Loucy (cell line): ENCODE results near the gene DOCK8.

ENCODE experiments used
- H2AFZ ChIP-seq: fragments of 200-600 bp; sonication (generic); 2 replicates; pipeline ENCODE4 v1.6.0; 2016; ENCODE audit warnings: antibody characterized with exemption, mild to moderate bottlenecking, low read length, moderate library complexity
- H3F3A ChIP-seq: fragments of 200-600 bp; 2 replicates; pipeline ENCODE4 v1.6.0; 2016; ENCODE audit warnings: antibody characterized with exemption, low read depth, mild to moderate bottlenecking
- H3K27me3 ChIP-seq: fragments of 200-600 bp; sonication (generic); 2 replicates; pipeline ENCODE4 v1.6.1; 2014; ENCODE audit warnings: low read length, mild to moderate bottlenecking; ENCODE audit not compliant: insufficient read depth, poor library complexity, severe bottlenecking
- H3K36me3 ChIP-seq: fragments of 200-600 bp; sonication (generic); 2 replicates; pipeline ENCODE4 v1.6.1; 2016; ENCODE audit warnings: low read length; ENCODE audit not compliant: insufficient read depth
- H3K4me1 ChIP-seq: fragments of 200-600 bp; sonication (generic); 2 replicates; pipeline ENCODE4 v1.5.1; 2014; ENCODE audit warnings: low read length, mild to moderate bottlenecking; ENCODE audit not compliant: insufficient read depth, poor library complexity, severe bottlenecking
- H3K4me2 ChIP-seq: fragments of 200-600 bp; sonication (generic); 2 replicates; pipeline ENCODE4 v1.6.0; 2014; ENCODE audit warnings: antibody characterized with exemption, low read length, low read depth, mild to moderate bottlenecking; ENCODE audit not compliant: poor library complexity, severe bottlenecking
- H3K4me3 ChIP-seq: fragments of 200-600 bp; sonication (generic); 2 replicates; pipeline ENCODE4 v1.5.1; 2014; ENCODE audit warnings: low read length, mild to moderate bottlenecking, mixed read lengths; ENCODE audit not compliant: poor library complexity, severe bottlenecking
- H3K79me2 ChIP-seq: fragments of 200-600 bp; sonication (generic); 2 replicates; pipeline ENCODE4 v1.6.1; 2014; ENCODE audit warnings: low read length; ENCODE audit not compliant: insufficient read depth
- H3K9ac ChIP-seq: fragments of 200-600 bp; sonication (generic); 2 replicates; pipeline ENCODE4 v1.6.0; 2014; ENCODE audit warnings: mild to moderate bottlenecking, low read depth, low read length, moderate library complexity; ENCODE audit not compliant: poor library complexity, severe bottlenecking
- H3K9me2 ChIP-seq: fragments of 200-600 bp; sonication (generic); replicated peaks from 2 replicates; pipeline ENCODE4 v1.6.1; 2016; ENCODE audit warnings: low read depth, low read length, mixed read lengths
- H3K9me3 ChIP-seq: fragments of 200-600 bp; sonication (generic); 2 replicates; pipeline ENCODE4 v1.6.1; 2014; ENCODE audit warnings: mild to moderate bottlenecking, antibody characterized with exemption, low read length, low read depth; ENCODE audit not compliant: insufficient read depth
- H4K20me1 ChIP-seq: fragments of 200-600 bp; sonication (generic); 2 replicates; pipeline ENCODE4 v1.6.0; 2014; ENCODE audit warnings: antibody characterized with exemption, low read length, mild to moderate bottlenecking; ENCODE audit not compliant: insufficient read depth, poor library complexity, severe bottlenecking
- CTCF ChIP-seq: fragments of 200-600 bp; sonication (generic); conservative IDR thresholded peaks from 2 replicates; pipeline ENCODE4 v1.5.1; 2014; ENCODE audit warnings: mild to moderate bottlenecking, antibody characterized with exemption, low read length
- EZH2phosphoT487 ChIP-seq: fragments of 200-600 bp; IDR thresholded peaks from 2 replicates; pipeline ENCODE4 v1.6.1; 2018; ENCODE audit warnings: antibody characterized with exemption, mild to moderate bottlenecking, moderate library complexity, borderline replicate concordance

DOCK8 gene

DNA sequence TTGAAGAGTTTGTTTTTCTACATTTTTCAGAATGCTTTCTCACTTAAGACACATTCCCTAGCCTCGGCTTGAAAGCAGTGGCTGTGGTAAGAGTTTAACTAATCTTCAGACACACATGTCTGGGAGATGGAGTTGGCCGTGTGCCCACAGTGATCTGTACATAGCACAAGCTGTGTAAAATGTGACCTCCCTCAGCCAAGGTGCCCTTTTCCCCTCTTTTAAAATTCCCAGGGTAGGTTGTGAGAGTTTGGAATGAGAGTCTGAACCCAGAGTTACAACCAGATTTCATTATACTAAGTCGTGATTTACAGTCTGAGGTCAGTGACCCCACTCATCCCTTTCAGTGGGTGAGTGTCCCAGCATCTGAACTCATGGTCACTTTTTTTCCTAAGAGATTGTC, 230.4 kb downstream of the DOCK8 start:
- Histone ChIP-seq H3K27me3 (no peaks in the 10 kb centered on the region), H3F3A (no peaks in the 10 kb centered on the region), H3K9me2 (no peaks in the 10 kb centered on the region), H4K20me1 (no peaks in the 10 kb centered on the region), H3K9me3 (no peaks in the 10 kb centered on the region), H3K4me1 (peaks cover 4% of the 10 kb centered on the region), H2AFZ (no peak overlapping the region), H3K9ac (no peak overlapping the region), H3K4me3 (no peak overlapping the region), H3K79me2 (no peaks in the 10 kb centered on the region), H3K4me2 (no peak overlapping the region), H3K36me3 (peaks cover 75% of the 10 kb centered on the region)
- TF ChIP-seq EZH2phosphoT487 (no peak), CTCF (no peak)

DNA sequence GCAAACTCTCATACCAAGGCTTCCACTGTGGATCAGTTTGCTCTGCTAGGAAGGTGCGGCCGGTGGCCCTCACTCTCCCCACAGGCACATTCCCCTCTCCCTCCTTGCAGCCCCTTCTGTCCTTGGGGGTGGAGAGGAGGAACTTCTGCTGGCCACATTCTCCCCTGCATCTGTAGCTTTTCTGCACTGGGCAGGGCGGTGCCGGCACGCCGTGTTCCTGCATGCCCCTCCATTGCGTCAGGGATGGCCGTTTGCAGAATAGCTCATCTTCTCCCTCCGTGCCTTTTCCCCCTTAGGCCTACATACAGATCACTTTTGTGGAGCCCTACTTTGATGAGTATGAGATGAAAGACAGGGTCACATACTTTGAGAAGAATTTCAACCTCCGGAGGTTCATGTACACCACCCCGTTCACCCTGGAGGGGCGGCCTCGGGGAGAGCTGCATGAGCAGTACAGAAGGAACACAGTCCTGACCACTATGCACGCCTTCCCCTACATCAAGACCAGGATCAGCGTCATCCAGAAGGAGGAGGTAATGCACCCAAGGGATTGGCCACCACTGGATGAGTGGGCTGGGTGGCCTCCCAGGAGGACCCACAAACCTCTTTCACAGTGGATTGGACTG, 231.5 kb downstream of the DOCK8 start:
- H3K4me1 ChIP-seq, result peaks cover 4% of the 10 kb centered on the region
- H2AFZ ChIP-seq, result no peak overlapping the region
- H3K36me3 ChIP-seq, result peaks cover 74% of the 10 kb centered on the region

GRCh38 chr9:447230-448025, 232.8 kb downstream of the DOCK8 start:
- Histone ChIP-seq H3K9ac (no peak overlapping the region), H4K20me1 (no peaks in the 10 kb centered on the region), H3K4me1 (peaks cover 4% of the 10 kb centered on the region), H3F3A (no peaks in the 10 kb centered on the region), H2AFZ (no peak overlapping the region), H3K9me3 (no peaks in the 10 kb centered on the region), H3K9me2 (no peaks in the 10 kb centered on the region), H3K36me3 (peaks cover 72% of the 10 kb centered on the region), H3K79me2 (no peaks in the 10 kb centered on the region), H3K4me2 (peak overlapping the region; percentile 7), H3K4me3 (no peak overlapping the region), H3K27me3 (no peaks in the 10 kb centered on the region)
- TF ChIP-seq CTCF (no peak), EZH2phosphoT487 (no peak)

More for the DNA sequence above, 231.5 kb downstream of the DOCK8 start:
- no peaks in the 10 kb centered on the region for H3K9me3 ChIP-seq
- H3K4me3 ChIP-seq, result no peak overlapping the region
- no peaks in the 10 kb centered on the region for H3F3A ChIP-seq
- H3K9me2 ChIP-seq, result no peaks in the 10 kb centered on the region
- no peak overlapping the region for H3K9ac ChIP-seq
- no peak for TF ChIP-seq EZH2phosphoT487
- no peak for TF ChIP-seq CTCF
- no peaks in the 10 kb centered on the region for H4K20me1 ChIP-seq
- H3K4me2 ChIP-seq, result no peak overlapping the region
- H3K79me2 ChIP-seq, result no peaks in the 10 kb centered on the region
- H3K27me3 ChIP-seq, result no peaks in the 10 kb centered on the region
